ENCODE results near the gene ST3GAL4.

ST3GAL4 gene

DNA sequence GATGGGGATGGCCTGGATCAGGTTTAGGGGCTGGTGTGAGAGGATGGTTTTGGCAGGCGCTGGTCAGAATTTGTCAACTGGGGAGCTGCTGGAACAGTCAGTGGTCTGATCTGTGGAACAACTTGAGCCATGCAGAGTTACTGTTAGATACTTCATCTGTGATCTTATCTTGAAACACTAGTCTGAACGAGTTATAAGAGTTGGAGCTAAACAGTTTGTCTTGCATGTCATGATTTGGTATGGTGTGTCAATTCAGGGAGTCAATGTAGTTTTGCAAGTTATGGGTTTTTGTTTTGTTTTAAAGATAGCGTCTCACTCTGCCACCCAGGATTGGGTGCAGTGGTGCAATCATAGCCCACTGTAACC is 54.1 kb downstream of the ST3GAL4 start:
- no peak for DNase-seq

DNA sequence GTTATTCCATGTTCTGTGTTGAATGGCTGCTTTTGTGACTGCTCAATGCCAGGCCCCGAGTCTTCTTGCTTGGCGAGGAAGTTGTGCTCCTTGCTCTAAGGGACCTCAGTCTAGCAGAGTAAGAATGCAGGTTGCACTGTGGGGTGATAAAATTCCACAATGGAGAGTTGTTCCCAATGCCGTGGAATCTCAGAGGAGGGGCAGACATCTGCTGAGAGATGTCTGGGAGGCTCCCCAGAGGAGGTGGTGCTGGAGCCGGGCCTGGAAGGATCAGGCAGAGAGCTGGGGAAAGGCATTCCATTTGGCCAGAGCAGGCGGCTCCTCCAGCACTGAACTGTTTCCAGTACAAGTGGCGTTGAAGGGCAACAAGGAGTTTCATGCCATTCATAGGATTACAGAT is 55.2 kb downstream of the ST3GAL4 start:
- DNase-seq: no peak

DNA sequence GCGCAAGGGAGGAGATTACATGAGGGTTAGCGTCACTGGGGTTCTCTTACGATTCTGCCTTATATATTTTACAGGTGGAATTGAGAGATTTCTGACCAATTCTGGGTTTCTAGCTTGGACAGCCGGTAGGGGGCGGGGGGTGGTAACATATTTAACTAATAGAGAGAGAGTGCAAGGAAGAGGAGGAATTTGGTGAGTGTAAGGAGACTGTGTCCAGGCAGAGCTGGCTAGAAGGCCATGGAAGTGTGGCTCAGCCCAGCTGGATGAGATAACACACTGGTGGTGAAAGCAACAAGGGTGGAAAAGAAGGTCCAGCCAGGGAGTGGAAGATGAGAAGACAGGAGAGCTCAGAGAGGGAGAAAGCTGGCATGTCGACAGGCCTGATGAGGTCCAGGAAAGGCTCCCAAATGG is 56.5 kb downstream of the ST3GAL4 start:
- DNase-seq: no peak

DNA sequence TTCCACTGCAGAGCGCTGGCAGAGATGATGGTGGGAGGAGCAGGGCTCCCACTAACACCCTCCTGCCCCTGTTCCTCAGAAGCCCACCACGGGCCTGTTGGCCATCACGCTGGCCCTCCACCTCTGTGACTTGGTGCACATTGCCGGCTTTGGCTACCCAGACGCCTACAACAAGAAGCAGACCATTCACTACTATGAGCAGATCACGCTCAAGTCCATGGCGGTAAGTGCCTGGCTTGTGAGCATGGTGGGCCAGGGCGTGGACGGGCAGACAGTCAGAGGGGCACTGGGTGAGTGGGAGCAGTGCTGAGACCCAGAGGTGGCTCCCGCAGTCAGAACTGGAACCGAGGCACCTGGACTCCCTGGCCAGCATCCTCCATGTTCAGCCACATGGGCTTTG is 57.9 kb downstream of the ST3GAL4 start:
- no peak for DNase-seq

DNA sequence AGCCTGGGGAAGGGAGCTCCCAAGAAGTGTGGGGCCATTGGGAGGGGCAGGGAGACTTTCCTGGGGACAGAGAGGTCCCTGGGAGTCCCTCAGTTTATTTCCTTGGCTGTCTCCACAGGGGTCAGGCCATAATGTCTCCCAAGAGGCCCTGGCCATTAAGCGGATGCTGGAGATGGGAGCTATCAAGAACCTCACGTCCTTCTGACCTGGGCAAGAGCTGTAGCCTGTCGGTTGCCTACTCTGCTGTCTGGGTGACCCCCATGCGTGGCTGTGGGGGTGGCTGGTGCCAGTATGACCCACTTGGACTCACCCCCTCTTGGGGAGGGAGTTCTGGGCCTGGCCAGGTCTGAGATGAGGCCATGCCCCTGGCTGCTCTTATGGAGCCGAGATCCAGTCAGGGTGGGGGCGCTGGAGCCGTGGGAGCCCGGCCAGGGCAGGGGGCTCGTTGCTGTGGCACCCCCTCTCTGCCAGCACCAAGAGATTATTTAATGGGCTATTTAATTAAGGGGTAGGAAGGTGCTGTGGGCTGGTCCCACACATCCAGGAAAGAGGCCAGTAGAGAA is 58.4 kb downstream of the ST3GAL4 start:
- DNase-seq: no peak

DNA sequence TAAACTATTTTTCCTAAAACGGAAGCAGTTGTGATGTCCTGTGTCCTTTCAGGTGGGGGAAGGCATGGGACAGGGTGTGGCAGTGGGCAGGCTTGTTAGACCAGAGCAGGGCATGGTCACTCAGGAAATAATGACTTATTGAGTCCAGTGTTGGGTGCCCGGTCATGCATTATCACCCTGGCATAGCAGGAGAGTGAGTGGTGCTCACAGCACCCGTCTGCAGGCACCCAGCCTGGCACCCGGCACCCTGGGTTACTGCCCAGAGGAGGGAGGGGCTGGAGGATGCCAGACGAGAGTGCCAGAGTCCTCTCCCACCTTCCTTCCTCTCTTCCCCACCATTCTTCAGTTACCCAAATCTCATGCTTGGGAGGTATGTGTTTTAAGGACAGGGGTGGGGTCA is 59.1 kb downstream of the ST3GAL4 start:
- no peak for DNase-seq

DNA sequence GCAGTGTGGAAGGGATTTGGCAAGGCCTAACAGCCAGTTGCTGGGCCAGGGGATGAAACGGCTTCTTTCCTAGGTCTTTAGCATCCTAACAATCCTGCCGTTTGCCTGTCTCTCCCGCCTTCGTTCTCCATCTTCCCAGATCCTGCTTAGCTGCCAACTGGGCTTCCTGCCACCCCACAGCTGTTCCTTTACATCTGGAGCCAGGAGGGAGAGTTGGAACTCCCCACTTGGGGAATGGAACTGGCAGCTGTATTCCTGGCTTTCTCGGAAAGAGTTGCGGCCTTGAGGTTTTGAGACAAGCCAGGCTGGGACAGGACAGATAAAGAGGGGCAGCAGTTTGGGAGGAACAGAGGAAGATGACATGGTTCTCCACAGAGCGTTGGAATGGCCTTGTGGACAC is 59.6 kb downstream of the ST3GAL4 start:
- DNase-seq: no peak

DNA sequence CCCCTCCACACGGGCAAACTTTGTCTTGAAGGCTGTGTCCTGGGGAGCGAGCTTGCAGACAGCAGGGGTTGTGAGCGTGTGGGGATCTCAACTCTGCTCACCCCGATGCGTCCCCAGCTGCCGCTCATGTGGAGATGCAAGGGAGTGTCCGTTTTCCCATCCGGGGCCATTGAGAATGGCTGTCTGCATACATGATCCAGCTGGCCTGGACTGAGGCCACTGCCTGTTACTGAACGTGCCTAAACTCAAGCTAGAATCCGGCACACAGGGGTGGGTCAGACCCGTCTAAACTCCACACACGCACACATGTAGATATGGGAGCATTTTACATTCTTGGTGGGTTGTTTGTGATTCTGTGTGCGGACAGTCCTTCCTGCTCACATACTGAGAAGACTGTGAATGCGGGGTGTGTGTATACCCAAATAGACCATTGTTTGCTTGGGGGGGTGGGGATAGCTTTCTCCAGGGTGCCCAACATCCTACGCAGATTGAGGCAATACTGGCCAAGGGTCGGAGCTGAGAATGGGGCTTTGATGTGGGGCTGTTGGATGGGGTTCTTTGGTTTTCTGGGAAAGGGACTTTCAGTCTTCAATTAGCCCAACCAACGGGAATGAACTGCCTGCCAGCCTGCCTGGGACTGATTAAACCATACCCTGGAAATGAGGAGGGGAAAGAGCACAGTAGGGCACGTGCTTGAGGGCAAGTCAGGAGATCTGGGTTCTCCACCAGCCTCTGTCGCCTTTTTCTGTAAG is 60.4 kb downstream of the ST3GAL4 start:
- no peak for DNase-seq

DNA sequence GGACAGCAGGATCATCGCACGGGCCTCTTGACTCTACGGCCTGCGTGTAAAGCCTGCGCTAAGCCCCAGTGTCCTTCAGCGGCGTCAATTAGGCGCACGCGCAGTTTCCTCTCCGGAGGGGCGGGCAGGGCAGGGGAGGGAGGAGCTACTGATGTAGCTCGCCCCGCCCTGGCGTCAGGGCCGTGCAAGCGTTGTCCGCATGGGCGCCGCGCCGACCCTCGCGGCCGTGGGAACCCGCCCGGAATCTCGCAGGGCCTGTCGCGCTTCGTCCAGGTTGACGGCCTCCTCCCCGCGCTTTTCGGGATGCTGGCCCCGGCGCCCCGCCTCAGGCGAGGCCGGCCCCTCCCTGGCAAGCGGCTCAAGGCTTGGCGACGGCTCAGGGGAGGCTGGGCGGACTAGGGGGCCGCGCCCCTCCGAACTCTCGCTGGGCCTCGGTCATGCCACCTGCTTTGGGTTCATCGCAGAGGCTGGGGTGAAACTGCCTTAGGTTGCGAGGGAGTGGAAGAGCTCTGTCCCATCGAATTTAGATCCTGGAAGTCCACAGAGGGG is 61.1 kb downstream of the ST3GAL4 start:
- peak; percentile 84 for DNase-seq

DNA sequence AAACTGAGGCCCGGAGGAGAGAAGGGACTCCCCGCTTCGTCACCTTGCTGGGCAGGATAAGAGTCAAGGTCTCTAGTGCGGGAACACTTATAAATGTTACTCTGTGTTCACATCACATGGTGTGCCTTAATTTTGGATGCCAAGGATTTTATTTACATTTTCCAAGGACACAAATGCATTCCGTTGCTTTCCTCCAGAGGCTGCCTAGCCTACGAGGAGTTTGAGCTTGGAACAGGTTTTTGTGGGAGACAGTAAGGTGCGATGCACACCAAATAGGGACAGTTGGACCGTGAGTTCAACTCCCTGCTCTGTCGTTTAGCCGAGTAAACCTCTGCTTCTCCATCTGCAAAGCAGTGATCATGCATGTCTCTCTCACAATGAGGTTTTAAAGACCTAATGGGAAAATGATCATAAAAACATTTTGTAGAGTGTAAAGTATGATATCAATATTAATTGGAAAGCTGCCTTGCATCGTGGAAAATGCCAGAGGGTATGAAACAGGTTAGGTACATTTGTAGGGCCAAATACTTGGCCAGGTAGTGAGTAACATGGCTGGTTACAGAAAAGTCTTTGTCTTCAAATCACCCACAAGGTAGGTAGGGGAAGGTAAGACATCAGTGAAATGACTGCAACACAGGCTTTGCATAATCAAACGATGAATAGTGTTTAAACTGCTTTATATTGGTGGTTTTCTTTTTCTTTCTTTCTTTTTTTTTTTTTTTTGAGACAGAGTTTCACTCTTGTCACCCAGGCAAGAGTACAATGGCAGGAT is 61.8 kb downstream of the ST3GAL4 start:
- no peak for DNase-seq

DNA sequence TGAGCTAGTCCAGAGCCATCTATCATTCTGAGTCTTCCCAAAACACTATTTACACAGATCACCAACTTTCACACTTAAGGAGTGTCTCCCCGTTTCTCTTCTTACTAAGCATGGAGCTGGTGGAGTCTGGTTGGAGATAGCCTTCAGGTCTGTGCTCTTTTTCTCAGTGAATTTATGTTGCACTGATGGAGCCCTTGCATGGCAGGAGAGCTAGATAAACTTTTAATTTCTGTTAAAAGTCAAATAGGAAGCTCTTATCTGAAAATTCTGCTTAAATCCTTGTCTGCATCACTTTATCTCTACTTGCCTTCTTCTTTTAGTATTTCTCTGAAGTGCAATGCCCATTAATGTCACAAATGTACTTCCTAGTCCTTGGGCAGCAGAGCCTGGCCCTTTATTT is 63.4 kb downstream of the ST3GAL4 start:
- DNase-seq: no peak

DNA sequence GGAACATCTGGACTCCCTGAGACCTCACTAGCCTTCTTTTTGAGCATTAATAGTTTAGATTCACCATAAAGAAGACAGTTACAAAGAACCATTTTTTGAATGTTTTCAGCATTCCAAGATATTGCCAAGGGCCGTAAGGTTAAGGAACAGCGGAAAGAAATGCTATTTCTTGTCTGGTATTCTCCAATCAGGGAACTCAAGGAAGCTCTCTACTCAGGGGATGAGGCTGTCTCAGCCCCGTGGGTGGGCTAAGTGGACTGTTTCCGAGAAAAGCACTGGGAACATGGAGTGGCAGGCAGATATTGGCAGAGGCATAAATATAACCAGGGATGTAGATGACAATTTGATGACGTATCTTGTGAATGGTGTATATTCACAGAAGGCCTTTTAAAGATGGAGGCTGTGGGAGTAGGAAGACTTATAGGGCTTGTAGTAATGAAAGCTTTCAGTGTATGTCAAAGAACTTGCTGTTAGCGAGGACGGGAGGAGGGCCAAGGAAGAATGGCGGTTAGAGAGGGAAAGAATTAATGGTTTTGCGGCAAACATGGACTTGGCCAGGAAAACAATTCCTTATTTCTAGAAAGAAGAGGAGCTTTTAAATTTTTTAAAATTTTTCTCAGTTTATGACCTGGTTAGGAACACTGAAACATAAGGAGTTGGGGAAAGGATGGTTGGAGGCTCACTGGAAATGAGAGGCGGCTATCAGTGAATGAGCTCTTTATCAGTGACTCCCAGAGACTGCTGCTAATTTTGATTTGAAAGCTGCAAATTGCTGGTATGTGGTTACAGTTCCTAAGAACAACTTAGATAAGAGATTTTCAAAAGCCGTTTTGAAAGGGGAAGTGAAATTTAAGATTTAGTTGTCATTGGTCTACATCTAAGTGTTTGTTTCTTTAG is 64.6 kb downstream of the ST3GAL4 start:
- no peak for DNase-seq

DNA sequence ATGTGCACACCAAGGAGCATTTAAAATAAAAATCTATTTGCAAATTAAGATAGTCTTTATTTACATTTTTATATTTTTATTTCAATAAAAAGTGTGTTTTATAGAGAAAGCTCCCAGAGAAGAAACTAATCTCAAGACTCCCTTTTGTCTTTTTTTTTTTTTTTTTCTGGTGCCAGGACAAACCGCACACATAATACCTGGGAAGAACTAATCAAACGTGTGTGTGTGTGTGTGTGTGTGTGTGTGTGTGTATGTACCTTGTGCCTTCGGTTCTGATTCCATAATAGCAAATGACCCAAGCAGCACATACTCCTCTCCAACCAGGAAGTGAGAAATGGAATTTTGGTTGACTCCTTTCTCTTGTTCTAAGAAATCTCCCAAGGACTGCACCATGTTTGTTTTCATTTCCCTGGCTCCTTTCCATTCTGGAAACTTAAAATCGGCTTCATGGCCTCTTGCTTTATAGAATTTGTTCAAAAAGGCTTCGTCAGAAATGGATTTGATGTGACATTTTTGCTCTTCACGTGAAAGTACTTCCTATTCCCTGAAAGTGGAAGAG is 65.3 kb downstream of the ST3GAL4 start:
- DNase-seq: no peak

DNA sequence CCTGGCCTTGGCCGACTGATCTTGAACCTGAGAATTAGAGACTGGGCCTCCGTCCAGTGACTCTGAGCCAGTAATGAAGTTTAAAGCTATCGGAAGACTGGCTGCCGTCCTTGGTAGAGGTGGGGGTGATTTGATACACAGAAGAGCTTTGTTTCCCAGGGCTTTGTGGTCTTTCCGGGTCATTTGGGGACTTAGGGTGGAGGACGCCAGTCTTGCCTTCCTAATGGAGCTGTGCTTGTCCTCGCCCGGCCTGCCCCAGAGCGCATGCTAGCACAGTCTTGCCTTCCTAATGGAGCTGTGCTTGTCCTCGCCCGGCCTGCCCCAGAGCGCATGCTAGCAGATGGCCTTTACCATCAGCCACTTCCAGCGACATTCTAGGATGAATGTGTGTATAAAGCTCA is 65.8 kb downstream of the ST3GAL4 start:
- no peak for DNase-seq

DNA sequence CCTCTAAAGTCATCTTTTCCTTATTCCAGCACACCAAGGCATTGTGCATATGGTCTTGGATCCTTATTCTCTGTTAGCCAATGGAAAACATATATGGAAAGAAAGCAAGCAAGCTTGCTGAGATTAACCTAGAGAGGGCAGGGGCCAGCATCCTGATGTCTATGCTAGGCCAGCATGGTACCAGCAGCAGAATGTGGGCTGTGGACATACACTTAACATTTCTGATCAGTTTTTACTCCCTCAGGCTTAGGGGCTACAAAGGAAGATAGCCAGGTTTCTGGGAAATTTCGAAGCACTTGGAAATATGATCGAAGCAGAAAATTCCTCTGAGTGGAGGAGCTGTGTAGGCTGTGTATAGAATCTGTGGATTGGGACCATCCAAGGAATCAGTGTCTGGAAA is 67.0 kb downstream of the ST3GAL4 start:
- DNase-seq: no peak

DNA sequence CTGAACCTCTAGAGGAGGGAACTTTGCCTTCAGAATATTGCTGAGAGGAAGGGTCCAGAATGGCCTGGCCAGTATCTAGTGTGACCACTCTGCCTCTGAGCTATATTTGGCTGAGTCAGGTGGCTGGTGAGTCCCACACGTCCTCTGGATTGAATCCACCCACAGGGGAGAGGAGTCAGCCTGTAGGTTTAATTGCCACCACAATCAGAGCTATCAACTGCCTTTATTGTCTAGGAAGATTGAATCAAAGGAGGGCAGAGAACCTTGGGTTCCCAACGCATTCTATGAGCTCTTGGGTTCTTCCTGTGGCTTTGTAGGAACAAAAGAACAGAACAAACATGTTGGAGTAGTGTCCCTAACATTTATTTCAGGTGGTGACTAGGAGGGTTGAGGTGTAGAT is 67.7 kb downstream of the ST3GAL4 start:
- no peak for DNase-seq

DNA sequence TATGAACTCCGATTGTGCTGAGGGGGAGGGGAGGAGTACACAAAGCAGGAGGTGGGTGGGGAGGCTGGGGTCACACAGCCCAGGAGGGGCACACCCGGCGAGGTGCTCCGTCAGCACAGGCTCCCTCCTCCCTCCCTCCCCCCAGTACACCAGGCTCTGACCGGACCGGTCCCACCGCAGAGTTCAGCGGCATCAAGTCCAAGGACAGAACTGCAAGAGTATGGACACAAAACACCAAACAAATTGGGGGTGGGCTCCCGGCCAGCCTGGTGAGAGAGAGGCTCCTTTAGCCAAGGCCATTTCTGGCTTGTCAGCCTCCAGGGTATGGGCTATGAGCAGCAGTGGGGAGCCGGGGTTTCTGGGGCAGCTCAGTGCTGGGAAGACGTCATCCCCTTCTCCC is 68.3 kb downstream of the ST3GAL4 start:
- DNase-seq: no peak

DNA sequence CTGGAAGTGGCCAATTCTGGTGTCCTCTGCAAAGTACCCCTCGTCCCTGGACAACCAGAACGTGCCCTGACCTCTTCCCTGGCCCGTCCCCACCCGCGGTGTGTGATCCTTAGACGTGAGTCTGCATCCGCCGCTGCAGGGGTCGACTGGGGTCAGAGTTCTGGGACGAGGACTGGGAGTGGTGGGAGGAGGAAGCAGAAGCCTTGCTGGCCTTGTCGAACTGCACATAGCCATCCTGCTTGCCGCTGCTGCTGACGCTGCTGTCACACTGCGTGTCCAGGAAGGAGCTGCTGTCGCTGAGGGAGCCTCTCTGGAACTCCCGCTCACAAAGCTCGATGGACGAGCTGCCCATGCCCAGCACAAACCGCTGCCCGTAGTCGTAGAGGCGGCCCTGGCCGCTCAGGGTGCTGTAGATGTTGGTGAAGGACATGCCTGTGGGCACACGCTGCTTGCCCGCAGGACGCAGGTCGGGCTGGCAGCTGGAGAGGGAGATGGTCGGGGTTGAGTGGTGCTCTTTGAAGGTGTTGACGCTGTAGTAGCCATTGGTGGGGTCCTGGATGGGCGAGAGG is 69.1 kb downstream of the ST3GAL4 start:
- no peak for DNase-seq

DNA sequence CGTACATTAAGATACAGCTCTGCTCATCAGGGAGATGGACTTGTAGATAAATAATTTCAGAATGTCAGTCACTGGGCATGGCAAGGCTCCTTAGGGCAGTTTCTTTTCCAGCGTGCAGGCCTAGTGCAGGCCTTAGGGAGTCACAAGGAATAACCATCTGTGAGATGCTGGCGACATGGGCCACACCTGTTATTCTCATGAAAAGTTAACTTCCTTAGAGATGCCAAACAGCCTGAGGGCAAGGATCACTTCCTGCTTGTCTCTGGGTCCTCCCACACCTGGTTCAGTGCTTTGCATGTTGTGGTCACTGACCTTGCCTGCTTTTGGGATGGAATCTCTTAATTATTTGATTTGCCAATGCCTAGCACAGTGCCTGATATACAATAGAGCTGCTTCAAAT is 70.6 kb downstream of the ST3GAL4 start:
- no peak for DNase-seq

DNA sequence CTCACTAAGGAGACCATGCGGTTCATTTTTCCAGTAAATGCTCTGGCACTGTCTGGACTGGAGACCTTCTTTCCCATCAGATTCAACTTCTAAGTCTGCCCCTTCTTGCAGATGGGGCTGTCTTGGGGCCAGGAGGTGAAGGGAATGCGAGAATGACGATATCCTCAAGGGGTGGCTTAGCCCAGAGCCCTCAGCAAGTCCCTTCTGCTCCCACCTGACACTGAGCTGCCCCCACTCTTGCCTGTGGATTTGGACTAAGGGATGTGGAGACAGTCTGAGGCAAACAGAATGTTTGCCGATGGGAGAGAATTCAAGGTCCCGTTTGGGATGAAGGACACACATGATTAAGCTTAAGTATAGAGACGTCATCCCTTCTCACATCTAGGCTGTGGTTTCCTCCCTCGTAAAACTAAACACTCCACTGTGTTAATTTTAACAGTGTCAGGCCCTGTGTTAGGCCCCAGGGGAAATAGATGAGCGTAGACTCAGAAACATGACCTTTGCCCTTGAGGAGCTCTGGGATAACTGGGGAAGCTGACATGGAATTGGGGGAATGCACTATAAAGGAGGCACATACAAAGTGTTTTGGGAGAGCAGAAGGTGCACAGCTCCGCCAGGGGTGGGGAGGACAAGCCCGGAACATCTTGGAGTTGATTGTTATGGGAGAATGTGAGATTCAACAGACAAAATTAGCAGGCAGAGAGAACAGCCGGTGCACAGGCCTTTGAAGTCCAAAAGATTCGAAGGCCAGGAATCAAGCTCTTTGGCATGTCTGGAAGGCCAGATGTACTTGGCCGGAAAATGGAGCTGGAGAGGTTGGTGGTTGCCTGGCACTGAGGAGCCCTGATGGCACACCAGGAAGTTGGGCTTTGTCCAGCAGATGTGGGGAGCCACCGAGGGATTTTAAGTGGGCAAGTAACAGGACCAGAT is 71.6 kb downstream of the ST3GAL4 start:
- no peak for DNase-seq

All from activated CD4-positive, alpha-beta T cell treated with anti-CD3 and anti-CD28 coated beads, Interleukin-10, Interleukin-2, amounts not matched to agents 100 ng/mL and 50 ng/mL, durations not matched to agents 16 hours and 8 hours (primary cell).